Kasumi-1 (cell line): ENCODE results near the gene AK8.
A peak's percentile ranks its signal among the peaks of the same experiment; 100 is the strongest.

ENCODE experiments used
- DNase-seq, 2 experiments: peaks; one replicate each; lab custom pipeline; 2025; lab: John Stamatoyannopoulos, UW

The AK8 gene

DNA sequence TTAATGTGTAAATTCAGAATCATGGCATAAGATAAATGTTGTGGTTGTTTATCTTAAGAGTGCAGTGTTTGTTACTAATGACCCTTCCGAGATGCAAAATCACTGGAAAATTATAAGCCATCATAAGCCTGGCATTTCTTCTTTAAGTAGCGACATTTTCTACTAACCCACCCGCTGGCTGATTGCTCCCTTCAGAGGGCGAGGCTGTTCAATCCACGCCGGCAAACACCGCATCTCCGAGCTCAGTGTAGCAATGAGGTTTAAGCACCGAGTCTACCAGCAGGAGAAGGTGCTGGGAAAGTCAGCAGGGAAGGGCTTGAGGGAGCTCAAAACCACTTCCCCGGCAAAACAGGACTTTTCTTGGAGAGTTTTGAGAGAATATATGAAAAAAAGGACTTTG, 52.7 kb downstream of the AK8 start:
- DNase-seq, result no peak

DNA sequence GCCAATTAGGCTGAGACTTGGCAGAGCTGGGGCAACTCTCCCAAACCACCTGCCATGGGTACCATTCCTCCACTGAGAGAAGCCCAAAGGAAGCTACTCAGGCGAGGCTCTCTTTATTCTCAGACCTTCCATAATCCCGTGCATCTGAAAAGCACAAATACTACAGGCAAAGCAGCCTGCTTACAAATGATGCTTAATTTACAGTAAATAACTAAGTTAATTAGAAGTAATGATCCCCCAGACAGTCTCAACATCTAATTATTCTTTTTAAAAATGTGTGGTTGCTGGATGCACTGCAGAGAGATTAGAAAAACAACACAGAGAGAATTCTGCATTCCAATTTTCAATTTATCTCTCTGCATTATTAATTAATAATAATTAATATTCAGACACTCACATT, 53.1 kb downstream of the AK8 start:
- no peak for DNase-seq

DNA sequence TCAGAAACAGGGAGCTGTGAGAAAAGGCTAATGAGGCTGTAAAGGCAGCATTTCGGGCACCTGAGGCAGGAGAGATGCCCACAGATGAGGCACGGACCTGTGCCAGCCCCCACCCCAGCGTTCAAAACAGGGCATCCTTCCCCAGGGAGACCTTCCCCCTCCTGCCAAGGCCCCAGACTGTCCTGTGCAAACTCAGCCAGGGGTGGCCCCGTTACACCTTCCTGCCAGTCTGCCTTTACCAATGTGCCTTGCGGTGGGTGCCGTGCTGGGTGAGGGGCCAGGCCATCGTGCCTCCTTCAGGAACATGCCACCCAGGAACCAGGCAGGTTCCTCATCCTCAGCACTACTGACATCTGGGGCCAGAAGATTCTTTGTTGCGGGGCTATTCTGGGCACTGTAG, 53.9 kb downstream of the AK8 start:
- DNase-seq, result no peak

DNA sequence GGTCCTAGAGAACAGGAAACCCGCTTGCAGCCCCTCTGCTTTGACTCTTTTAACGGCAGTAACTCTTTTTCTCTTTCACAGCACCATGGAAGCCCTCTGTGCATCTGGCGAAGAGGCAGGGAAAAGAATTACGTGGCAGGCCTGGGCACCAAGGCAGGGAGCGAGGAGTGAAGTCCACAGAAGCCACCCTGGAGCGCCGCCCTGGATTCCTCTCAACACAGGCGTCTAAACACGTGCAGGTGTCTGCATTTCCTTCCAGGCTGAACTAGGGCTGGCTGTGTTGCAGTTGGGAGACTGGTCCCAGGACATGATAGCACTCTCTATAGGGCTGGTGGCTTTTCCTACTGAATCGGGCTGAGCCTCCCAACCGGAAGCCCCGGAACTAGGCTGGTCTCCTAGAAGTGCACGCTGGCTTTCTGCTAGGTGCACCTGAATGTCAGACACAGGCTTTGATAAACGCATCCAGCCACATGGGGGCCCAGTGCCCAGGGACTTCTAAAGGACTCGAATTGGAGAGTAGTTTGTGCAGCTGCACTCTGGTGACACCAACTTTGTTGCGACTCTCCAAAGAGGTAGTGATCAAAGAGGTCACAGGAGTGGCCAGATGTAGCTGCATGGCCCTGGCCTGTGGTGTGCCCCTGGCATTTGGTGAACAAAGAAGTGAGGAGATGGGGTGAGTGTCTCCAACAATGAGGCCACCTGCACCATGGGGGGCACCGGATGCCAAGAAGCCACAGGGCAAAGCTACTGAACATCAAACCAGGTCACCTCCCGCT, 54.5 kb downstream of the AK8 start:
- no peak for DNase-seq

DNA sequence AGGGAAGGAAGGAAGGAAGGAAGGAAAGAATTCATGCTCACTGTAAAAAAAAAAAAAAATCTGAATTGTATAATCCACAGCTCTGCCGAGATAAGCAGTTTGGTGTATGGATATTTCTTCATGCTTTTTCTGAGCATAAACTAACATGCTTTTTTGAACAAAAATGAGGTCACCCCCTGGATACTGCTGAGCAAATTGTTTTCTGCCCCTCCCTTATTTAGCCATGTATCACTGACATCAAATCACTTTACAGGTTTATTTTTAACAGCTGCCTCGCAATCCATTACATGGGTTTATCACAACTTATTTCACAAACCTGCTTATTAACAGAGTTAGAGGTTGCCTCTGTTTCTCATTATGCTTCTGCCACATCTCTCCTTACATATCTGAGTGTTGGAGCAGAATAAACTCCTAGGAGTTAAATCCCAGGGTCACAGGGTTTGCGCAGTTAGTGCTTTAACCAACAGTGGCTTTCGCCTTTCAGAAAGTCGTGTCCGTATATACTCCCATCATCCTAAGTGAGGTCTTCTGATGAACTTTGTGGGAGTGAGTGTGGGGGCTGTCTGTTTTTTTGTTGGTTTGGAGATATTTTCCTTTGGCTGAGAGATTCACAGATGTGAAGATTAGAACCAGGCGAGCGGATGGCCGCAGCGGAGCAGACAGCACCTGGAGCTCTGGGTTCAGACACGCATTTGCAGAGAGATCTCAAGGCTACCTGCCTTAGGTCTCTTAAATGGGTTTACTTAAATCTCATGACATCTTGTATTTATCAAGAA, 57.7 kb downstream of the AK8 start:
- no peak for DNase-seq

DNA sequence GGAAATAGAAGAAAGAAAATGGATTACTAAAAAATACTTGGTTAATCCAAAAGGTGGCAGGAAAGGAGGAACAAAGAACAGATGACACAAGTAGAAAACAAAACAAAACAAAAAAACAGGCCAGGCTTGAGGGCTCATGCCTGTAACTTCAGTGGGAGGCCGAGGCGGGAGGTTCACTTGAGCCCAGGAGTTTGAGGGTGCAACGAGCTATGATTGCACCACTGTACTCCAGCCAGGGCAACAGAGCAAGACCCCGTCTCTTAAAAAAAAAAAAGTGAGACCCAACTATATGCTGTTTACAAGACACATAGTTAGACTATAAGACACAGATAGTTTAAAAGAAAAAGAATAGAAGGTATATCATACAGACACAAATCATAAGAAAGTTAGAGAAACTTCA, 59.5 kb downstream of the AK8 start:
- DNase-seq, result no peak

DNA sequence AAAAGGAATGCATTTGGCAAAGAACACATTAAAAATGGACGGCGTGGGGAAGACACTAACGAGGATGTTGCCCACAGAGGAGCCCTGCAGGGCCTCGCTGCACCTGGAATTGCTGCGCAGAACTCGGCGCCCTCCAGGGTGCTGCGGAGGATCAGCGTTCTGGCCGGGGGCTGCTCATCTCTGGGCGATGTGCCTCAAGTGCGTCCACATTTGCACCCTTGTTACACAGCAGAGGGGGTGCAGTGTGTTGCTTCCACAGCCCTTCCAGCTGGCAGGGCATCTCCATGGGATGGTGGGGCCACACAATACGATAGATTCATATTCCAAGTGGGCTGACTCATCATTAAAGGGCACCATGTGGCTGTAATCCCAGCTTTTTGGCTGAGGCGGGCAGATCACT, 63.1 kb downstream of the AK8 start:
- DNase-seq, result no peak

DNA sequence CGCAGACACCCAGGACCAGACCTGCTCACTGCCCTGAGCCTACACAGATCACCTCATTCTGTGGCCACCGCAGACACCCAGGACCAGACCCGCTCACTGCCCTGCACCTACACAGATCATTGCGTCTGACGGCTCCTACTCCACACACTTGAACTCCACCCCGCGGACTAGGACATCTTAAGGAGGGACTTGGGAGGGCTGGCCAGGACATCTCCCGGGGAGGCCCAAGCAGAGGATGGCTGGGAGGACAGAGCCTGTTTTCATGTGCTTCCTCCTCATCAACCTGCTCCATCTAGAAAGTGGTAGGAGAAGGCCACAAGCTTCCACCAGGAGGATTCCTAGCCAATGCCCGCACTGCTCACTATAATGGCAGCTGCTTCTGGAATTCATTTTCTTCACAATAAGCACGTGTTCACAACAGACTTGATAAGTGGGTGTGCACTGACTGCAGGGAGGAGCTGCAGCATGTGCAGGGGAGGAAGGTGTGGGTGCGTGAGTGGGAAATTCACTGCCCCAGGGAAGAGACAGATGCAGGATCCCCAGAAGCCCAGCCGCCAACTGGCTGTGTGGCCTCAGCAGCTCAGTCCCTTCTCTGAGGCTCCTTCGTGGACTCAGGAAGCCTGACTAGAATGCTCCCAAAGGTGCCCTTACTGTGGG, 64.8 kb downstream of the AK8 start:
- DNase-seq, result no peak

DNA sequence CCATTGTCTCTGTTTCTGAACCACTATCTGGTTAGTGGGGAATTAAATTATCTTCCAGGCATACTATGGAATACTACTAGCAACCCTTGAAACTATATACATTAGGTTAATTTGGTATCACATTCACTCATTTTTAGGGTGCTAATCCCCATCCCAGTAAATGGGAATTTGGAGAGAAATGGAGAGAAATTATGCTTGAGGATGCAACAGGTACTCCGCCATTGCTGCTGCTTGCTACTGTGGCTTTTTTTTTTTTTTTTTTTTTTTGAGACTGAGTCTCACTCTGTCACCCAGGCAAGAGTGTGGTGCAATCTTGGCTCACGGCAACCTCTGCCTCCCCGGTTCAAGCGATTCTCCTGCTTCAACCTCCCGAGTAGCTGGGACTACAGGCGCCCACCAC, 66.1 kb downstream of the AK8 start:
- DNase-seq, result no peak

DNA sequence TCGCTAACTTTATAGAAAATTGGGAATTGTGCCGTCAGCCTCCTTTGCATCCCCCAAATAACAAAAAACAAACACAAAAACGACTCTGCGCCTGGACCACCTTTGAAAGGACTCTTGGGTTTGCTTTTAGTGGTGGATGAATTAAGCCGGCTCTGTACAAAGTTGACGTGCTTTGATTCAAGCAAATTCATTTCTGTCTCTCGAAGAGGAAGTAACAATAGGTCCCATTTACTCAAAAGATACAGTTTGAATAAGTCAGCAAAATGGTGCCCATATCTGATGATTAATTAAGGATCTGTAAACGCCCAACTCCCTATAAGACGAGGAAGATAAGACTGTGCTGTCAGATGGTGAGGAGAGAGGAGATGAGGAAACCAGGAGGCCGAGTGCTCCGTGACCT, 67.8 kb downstream of the AK8 start:
- no peak for DNase-seq

DNA sequence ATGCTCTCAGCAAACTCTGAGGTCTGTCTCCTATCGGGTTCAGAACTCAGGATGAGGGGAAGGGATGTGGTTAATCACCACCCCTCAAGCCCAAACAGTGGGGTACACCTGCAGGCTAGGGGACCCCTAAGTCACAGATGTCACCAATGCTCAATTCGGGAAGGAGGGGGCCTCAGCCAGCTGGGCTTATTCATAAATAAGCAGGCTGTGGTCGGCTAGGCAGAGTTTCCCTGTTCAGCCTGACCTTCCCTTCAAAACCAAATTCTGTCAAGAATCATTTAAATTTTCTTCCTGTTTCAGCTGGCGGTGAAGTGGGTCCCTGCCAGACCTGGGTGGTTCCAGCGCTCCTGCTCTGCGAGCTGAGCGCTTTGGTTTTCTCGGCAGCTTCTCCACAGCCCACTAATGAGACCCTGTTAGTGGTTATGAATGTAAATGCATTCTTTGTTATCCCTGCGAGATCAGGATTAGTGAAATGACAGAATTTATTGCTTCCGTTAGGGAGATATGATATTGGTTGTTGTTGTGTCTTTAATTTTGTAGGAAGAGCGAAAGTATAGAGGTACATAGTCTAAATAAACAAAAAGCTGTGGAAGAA, 68.3 kb downstream of the AK8 start:
- no peak for DNase-seq

DNA sequence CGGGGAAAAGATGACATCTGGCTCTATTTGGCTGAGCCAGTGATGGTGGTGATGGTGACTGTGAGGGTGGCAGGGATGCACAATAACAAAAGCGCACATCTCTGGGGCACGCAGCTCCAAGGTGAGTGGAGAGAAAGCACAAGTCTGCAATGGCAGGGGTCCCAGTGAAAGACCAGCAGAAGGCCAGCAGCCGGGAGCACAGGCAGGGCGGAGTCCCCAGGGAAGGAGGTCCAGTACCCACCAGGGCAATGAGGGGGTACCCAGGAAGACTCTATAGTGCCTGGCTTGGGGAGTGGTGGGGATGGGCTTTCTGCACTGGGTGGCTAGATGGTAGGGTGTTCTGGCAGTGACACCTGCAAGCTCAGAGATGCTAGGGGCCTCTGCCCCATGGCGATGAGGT, 69.4 kb downstream of the AK8 start:
- DNase-seq, result no peak

DNA sequence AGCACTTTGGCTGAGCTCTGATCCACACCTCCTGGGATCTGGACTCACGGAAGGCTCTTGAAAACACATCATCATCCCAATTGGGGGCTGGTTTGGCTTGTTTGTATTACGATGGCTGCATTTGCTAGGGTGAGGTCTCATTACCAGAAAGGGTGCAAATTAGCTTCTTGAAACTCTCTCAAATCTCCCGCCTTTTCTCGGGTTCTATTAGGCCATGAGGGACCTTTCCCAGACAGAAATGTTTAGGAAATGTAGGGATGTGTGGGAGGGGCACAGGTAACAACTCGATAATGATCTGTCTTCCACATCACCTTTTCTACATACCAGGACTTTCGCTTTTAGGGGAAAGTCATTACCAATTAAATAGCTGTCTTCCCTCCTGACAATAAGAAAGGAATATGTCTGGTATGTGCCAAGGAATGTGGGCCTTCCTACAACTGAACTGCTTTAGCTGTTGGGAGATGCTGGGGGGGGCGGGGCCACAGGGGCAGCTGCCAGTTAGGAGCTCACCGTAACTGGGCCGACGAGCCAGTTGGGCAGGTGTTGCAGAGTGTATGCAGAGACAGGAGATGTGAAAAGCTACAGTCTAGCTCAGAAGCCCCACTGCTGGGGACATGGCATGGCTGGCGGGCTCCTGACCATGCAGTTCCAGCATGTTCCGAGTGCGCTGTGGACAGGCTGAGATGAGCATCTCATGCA, 71.2 kb downstream of the AK8 start:
- DNase-seq, result no peak

DNA sequence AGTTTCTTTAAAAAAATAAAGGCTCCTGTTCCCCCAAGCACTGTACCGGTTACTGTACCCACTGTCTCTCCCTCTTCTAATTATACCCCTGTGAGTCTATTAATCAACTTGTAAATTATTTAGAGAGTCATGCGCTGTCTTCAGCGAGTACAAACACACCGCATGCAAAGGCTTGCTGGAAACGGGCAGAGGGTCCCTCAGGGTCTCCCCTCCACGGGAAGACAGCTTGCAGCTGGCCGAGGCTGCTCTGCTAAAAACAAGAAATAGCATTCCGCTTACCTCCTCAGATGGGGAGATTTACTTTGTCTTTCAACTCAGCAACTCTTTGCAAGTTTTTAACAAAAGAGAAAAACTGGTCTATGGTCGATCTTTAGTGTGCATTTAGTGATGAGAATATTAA, 71.8 kb downstream of the AK8 start:
- no peak for DNase-seq

DNA sequence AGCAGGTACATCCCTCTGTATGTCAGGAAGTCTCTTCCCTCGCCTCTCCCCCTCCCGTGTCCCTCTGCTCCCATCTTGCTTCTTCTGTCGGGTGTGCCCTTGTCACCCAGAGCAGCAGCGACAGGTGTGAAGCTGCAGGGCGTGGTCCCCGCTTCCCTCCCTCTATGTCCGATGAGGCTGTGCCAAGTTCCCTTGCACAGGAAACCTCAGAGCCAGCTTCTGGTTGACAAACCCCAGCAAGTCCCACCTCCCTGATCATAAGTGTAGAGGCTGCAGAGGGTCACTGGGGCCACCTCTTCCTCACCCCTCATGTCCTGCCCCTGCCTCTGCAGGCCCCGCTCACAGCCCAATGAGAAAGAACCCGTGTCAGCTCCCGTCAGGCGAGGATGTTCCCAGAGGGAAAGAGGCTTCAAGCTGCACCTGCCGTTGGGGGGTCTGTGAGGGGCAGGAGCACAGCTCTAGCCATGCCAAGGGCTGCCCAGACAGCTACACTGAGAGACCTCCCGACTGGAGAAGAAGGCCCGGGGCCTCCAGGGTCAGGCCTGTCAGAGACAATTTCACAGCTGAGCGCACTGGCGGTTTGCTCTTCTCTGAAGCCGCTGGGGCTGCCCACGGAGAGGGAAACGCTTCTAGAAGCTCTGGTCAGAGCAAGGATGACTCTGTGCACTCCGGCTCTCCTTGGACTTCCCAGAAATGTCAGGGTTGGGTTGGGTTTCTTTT, 73.3 kb downstream of the AK8 start:
- no peak for DNase-seq

DNA sequence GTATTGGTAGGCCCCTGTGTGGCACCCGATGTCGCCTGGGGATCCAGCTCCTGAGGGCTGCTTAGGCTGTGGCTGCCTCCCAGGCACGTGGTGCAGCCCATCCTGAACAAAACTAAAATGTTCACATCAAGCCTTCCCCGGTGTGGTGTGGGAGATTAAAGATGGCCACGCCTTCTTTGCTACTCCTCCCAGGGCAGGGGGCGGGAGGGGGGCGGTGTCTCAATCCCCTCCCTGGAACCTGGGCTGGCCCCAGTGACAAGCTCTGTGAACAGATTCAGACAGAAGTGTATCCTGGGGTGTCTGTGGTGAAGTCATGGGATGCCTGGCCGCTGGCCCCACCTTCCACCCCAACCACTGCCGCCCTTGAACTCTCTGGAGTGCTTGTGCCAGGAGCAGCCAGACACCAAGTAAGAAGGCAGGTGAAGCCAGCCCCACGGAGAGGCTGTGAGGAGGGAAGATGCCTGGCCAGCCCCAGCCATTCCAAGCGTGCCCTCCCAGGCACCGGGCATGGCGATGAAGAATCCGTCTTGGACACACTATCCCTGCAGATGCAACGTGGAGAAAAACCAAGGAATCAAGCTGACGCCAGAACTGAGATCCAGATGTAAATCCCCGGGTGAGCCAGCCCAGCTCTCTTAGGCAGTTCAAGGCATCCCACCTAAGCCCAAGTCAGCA, 75.8 kb downstream of the AK8 start:
- DNase-seq, result no peak

DNA sequence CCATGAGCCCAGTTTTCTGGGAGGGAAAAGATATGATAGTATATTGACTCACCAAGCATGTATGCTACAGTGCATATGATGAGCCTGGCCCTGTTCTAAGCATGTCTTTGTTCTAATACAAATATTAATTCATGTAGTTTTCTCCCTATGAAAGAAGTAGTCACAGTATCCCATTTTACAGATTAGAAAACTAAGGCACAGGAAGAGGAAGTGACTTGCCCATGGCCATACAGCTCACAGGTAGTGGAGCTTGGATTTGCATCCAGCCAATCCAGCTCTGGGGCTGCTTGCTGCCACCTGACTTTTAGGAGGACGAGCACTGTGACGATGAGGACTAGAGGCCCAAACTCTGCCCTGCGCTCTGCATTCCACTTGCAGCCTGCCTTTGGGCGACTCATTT, 76.4 kb downstream of the AK8 start:
- DNase-seq, result no peak

DNA sequence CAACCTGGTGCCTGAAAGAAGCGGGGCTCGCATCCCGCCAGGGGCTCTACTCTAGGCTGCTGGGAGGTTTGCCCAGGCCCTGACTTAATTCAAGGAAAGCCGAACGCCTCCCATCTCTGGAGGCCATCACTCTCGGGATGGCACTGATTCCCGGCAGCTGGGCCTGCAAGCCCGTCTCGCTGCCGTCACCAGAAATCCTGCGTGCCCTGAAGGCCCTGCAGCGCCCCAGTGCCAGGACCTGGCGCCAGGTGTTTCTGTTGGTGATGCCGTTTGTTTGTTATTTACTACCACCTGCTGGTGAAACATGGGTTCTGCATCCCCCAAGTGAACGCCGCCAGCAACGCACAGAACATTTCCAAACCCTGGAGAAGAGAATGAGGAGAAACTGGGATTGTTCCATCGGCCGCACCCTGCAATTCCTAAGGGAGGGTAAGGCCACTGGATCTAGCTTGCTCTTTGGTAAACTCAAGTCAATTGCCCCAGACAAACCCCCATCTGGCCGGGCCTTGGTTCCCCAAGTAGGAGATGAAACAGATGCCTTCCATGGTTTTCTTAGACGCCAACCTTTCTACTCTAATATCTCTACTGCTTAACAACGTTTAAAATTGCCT, 77.9 kb downstream of the AK8 start:
- peak; percentile 68 to 69 for DNase-seq

DNA sequence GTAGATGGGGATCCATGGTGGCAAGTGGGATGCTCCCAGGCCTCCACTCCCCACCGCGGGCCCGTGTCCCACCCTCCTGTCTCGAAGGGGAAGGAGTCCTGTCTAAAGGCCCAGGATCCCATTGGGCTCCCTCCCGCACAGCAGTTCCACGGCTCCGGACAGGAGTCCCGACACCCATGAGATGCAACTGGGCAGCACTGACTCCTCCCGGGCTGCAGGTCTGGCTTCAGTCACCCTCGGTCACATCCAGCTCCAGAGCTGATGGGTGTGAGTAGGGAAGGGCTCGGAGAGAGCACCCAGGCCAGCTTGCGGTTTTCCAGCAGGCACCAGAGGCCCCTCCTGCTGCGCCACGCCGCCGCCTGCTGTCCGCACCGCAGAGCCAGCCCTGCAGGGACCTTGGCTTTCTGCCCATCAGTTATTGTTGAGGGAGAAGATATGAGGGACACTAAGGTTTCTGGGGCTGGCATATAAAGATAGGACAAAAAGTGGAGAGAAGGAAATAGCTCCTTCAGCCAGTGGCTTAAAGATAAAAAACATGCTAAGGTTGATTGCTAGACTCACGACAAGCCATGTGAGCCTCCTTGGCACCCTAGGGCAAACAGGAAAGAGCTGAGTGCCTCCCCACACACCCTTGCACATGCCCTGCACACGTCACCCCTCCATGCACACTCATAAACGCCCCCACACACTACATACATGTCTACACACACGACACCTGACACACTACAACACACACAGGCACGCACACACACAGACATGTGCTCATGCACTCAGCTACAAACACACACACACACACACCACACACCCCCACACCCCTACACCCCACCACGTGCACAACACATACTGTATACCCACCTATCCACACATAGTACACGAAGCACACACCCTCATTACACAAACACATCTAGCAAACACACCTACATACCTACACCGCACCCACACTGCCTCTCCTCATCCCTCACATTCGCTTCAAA, 79.0 kb downstream of the AK8 start:
- DNase-seq, result no peak
